ENCODE results near the gene TIMM23.
"Not testable (repeated sequence)": the region's sequence is repeated elsewhere in the genome, so short reads cannot be mapped to it uniquely, and the experiment has no call there.

Gene TIMM23

GRCh38 chr10:45972106-45972812 lies at the start of gene TIMM23:
TIMM23 (plus strand) TSS chr10:45972489; CDS start chr10:45972625, 136 bp downstream.
- peak; percentile 72 for DNase-seq (ENCODE audit: low spot score)

GRCh38 chr10:45926790-45927189 lies 45.5 kb upstream of the TIMM23 start:
- DNase-seq (ENCODE audit: low spot score), result not testable (repeated sequence)

GRCh38 chr10:45931305-45931704 lies 41.0 kb upstream of the TIMM23 start:
- not testable (repeated sequence) for DNase-seq (ENCODE audit: low spot score)

- DNase-seq (ENCODE audit: low spot score), result not testable (repeated sequence)
Measured at GRCh38 chr10:45934788-45935187, 37.5 kb upstream of the TIMM23 start.

- not testable (repeated sequence) for DNase-seq (ENCODE audit: low spot score)
Measured at GRCh38 chr10:45939176-45939697, 33.1 kb upstream of the TIMM23 start.

GRCh38 chr10:45941196-45941595 lies 31.1 kb upstream of the TIMM23 start:
- not testable (repeated sequence) for DNase-seq (ENCODE audit: low spot score)

GRCh38 chr10:45945476-45945875 lies 26.8 kb upstream of the TIMM23 start:
- not testable (repeated sequence) for DNase-seq (ENCODE audit: low spot score)

- DNase-seq (ENCODE audit: low spot score), result not testable (repeated sequence)
Measured at GRCh38 chr10:45947363-45947762, 24.9 kb upstream of the TIMM23 start.

- DNase-seq (ENCODE audit: low spot score), result peak; percentile 9
Measured at GRCh38 chr10:45948801-45949200, 23.5 kb upstream of the TIMM23 start.

GRCh38 chr10:45954367-45954766 lies 17.9 kb upstream of the TIMM23 start:
- DNase-seq (ENCODE audit: low spot score), result not testable (repeated sequence)

GRCh38 chr10:45956634-45957033 lies 15.7 kb upstream of the TIMM23 start:
- not testable (repeated sequence) for DNase-seq (ENCODE audit: low spot score)

- DNase-seq (ENCODE audit: low spot score), result not testable (repeated sequence)
Measured at GRCh38 chr10:45957928-45958327, 14.4 kb upstream of the TIMM23 start.

GRCh38 chr10:45962686-45963452 lies 9.4 kb upstream of the TIMM23 start:
- not testable (repeated sequence) for DNase-seq (ENCODE audit: low spot score)

- DNase-seq (ENCODE audit: low spot score), result not testable (repeated sequence)
Measured at GRCh38 chr10:45971019-45971418, 1.3 kb upstream of the TIMM23 start.

- DNase-seq (ENCODE audit: low spot score), result peak; percentile 7
Measured at GRCh38 chr10:45971742-45972105, 565 bp upstream of the TIMM23 start.

GRCh38 chr10:45972813-45973169 lies 502 bp downstream of the TIMM23 start:
- peak; percentile 4 for DNase-seq (ENCODE audit: low spot score)

- not testable (repeated sequence) for DNase-seq (ENCODE audit: low spot score)
Measured at GRCh38 chr10:45974041-45974440, 1.8 kb downstream of the TIMM23 start.

GRCh38 chr10:45978554-45978953 lies 6.3 kb downstream of the TIMM23 start:
- DNase-seq (ENCODE audit: low spot score), result not testable (repeated sequence)

GRCh38 chr10:45981367-45981766 lies 9.1 kb downstream of the TIMM23 start:
- not testable (repeated sequence) for DNase-seq (ENCODE audit: low spot score)

GRCh38 chr10:45983538-45984186 lies 11.4 kb downstream of the TIMM23 start:
- DNase-seq (ENCODE audit: low spot score), result not testable (repeated sequence)

GRCh38 chr10:45984473-45984872 lies 12.2 kb downstream of the TIMM23 start:
- DNase-seq (ENCODE audit: low spot score), result not testable (repeated sequence)

- not testable (repeated sequence) for DNase-seq (ENCODE audit: low spot score)
Measured at GRCh38 chr10:45985590-45985989, 13.3 kb downstream of the TIMM23 start.

All from AG20443 (cell line).